ENCODE results near the gene LUZP4. TPM values are rescaled to one million over a fixed set of nuclear protein-coding genes. Genes with fewer than 3 reads are reported as not detected.

Gene LUZP4
- total and polyA plus RNA-seq, 2 of the 13 experiments (the other 11 are each of a cell fraction or from before 2014, with no cell fraction given) = not detected

DNA sequence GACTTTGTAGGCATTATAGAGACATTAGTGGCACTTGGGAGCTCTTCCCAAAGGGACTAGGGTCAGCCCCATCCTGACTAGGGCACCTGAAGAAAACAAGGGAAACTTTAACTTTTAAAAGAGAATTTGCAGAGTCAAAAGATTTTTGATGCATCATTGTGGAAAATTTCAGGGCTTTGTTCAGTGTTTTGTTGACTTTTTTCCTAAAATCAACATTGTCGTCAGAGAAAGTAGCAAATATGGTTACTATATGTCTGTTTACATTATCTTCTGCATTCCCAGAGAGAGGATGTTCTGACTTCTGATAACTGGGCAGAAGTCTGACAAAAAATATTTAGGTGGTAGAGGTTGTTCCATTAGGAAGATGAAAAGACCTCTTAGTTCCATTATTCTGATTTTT is 51.9 kb downstream of the LUZP4 start (continued):
- TF ChIP-seq, protein P1, sequence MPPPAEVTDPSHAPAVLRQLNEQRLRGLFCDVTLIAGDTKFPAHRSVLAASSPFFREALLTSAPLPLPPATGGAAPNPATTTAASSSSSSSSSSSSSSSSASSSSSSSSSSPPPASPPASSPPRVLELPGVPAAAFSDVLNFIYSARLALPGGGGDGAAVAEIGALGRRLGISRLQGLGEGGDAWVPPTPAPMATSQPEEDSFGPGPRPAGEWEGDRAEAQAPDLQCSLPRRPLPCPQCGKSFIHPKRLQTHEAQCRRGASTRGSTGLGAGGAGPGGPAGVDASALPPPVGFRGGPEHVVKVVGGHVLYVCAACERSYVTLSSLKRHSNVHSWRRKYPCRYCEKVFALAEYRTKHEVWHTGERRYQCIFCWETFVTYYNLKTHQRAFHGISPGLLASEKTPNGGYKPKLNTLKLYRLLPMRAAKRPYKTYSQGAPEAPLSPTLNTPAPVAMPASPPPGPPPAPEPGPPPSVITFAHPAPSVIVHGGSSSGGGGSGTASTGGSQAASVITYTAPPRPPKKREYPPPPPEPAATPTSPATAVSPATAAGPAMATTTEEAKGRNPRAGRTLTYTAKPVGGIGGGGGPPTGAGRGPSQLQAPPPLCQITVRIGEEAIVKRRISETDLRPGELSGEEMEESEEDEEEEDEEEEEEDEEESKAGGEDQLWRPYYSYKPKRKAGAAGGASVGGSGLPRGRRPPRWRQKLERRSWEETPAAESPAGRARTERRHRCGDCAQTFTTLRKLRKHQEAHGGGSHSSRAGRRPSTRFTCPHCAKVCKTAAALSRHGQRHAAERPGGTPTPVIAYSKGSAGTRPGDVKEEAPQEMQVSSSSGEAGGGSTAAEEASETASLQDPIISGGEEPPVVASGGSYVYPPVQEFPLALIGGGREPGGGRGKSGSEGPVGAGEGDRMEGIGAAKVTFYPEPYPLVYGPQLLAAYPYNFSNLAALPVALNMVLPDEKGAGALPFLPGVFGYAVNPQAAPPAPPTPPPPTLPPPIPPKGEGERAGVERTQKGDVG (CRISPR knock-in tag; IDR thresholded peaks at IDR 0.05; ENCODE audit: borderline replicate concordance) = no peak
- TF ChIP-seq ZNF775 (CRISPR knock-in tag; IDR thresholded peaks at IDR 0.05; ENCODE audit: borderline replicate concordance) (no peak), KAT8 (CRISPR knock-in tag; IDR thresholded peaks at IDR 0.05) (no peak), ZNF878 (CRISPR knock-in tag; IDR thresholded peaks at IDR 0.05) (no peak), ELF3 (CRISPR knock-in tag; IDR thresholded peaks at IDR 0.05) (peak; percentile 32; the same call in 1 of the 2 replicates), HOXD1 (CRISPR knock-in tag; IDR thresholded peaks at IDR 0.05) (no peak), ZNF20 (CRISPR knock-in tag; IDR thresholded peaks at IDR 0.05) (no peak), ESRRA (CRISPR knock-in tag; IDR thresholded peaks at IDR 0.05; ENCODE audit: low read depth) (no peak), KMT2A (CRISPR knock-in tag; IDR thresholded peaks at IDR 0.05) (no peak), MAZ (IDR thresholded peaks at IDR 0.05; ENCODE audit: borderline replicate concordance, low read depth, low read length) (no peak), MAZ (CRISPR knock-in tag; IDR thresholded peaks at IDR 0.05; ENCODE audit: low read depth) (no peak), HOXA3 (CRISPR knock-in tag; IDR thresholded peaks at IDR 0.05) (no peak), HES4 (CRISPR knock-in tag; IDR thresholded peaks at IDR 0.05; ENCODE audit: borderline replicate concordance) (no peak), SMARCC2 (IDR thresholded peaks at IDR 0.05) (no peak), RBM22 (optimal IDR thresholded peaks at IDR 0.05; ENCODE audit: low read length) (no peak)
- TF ChIP-seq, protein P2, sequence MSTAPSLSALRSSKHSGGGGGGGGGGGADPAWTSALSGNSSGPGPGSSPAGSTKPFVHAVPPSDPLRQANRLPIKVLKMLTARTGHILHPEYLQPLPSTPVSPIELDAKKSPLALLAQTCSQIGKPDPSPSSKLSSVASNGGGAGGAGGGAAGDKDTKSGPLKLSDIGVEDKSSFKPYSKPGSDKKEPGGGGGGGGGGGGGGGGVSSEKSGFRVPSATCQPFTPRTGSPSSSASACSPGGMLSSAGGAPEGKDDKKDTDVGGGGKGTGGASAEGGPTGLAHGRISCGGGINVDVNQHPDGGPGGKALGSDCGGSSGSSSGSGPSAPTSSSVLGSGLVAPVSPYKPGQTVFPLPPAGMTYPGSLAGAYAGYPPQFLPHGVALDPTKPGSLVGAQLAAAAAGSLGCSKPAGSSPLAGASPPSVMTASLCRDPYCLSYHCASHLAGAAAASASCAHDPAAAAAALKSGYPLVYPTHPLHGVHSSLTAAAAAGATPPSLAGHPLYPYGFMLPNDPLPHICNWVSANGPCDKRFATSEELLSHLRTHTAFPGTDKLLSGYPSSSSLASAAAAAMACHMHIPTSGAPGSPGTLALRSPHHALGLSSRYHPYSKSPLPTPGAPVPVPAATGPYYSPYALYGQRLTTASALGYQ (CRISPR knock-in tag; IDR thresholded peaks at IDR 0.05) = no peak
- TF ChIP-seq, protein P3, sequence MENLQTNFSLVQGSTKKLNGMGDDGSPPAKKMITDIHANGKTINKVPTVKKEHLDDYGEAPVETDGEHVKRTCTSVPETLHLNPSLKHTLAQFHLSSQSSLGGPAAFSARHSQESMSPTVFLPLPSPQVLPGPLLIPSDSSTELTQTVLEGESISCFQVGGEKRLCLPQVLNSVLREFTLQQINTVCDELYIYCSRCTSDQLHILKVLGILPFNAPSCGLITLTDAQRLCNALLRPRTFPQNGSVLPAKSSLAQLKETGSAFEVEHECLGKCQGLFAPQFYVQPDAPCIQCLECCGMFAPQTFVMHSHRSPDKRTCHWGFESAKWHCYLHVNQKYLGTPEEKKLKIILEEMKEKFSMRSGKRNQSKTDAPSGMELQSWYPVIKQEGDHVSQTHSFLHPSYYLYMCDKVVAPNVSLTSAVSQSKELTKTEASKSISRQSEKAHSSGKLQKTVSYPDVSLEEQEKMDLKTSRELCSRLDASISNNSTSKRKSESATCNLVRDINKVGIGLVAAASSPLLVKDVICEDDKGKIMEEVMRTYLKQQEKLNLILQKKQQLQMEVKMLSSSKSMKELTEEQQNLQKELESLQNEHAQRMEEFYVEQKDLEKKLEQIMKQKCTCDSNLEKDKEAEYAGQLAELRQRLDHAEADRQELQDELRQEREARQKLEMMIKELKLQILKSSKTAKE (CRISPR knock-in tag; IDR thresholded peaks at IDR 0.05; ENCODE audit: borderline replicate concordance) = no peak
- TF ChIP-seq, protein P4, sequence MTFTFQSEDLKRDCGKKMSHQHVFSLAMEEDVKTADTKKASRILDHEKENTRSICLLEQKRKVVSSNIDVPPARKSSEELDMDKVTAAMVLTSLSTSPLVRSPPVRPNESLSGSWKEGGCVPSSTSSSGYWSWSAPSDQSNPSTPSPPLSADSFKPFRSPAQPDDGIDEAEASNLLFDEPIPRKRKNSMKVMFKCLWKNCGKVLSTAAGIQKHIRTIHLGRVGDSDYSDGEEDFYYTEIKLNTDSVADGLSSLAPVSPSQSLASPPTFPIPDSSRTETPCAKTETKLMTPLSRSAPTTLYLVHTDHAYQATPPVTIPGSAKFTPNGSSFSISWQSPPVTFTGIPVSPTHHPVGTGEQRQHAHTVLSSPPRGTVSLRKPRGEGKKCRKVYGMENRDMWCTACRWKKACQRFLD (CRISPR knock-in tag; IDR thresholded peaks at IDR 0.05; ENCODE audit: borderline replicate concordance) = no peak
- TF ChIP-seq, protein P5, sequence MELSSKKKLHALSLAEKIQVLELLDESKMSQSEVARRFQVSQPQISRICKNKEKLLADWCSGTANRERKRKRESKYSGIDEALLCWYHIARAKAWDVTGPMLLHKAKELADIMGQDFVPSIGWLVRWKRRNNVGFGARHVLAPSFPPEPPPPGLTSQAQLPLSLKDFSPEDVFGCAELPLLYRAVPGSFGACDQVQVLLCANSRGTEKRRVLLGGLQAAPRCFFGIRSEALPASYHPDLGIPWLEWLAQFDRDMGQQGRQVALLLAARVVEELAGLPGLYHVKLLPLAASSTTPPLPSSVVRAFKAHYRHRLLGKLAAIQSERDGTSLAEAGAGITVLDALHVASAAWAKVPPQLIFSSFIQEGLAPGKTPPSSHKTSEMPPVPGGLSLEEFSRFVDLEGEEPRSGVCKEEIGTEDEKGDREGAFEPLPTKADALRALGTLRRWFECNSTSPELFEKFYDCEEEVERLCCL (CRISPR knock-in tag; IDR thresholded peaks at IDR 0.05; ENCODE audit: borderline replicate concordance) = no peak
- TF ChIP-seq, protein P6, sequence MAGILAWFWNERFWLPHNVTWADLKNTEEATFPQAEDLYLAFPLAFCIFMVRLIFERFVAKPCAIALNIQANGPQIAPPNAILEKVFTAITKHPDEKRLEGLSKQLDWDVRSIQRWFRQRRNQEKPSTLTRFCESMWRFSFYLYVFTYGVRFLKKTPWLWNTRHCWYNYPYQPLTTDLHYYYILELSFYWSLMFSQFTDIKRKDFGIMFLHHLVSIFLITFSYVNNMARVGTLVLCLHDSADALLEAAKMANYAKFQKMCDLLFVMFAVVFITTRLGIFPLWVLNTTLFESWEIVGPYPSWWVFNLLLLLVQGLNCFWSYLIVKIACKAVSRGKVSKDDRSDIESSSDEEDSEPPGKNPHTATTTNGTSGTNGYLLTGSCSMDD (CRISPR knock-in tag; IDR thresholded peaks at IDR 0.05) = no peak
